NCI-H1694 treated with DMSO at 0.1 percent for 48 hours (cell line): Measurements from ENCODE around the gene HERPUD1.

Source experiments
- DNase-seq: peaks from one replicate; lab custom pipeline; 2025; lab: John Stamatoyannopoulos, UW

Gene HERPUD1

DNA sequence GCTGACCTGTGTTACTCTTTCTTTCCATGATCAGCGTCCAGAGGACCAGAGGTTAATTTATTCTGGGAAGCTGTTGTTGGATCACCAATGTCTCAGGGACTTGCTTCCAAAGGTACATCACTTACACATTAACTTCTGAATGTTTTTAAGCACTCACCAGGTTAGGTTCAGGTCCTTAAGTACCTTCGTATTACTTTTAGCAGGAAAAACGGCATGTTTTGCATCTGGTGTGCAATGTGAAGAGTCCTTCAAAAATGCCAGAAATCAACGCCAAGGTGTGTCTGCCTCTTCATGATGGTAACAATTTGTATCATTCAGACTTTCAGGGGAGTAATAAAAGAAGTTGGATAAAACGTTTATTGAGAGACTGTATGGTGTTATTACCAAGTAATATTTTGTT lies 3.3 kb downstream of the HERPUD1 start:
- no peak for DNase-seq

DNA sequence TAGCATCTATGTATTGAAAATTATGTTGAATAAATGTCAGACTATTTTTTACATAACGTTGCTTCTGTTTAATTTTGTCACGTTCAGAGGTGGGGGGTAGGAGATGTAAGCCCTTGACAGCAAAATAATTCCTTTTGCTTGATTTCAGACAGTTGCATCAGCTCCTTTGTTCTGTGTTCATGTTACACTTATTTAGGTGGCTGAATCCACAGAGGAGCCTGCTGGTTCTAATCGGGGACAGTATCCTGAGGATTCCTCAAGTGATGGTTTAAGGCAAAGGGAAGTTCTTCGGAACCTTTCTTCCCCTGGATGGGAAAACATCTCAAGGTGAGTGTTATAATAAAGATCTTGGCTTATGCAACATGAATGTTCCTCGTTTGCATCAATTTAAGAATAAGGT lies 4.5 kb downstream of the HERPUD1 start:
- no peak for DNase-seq

DNA sequence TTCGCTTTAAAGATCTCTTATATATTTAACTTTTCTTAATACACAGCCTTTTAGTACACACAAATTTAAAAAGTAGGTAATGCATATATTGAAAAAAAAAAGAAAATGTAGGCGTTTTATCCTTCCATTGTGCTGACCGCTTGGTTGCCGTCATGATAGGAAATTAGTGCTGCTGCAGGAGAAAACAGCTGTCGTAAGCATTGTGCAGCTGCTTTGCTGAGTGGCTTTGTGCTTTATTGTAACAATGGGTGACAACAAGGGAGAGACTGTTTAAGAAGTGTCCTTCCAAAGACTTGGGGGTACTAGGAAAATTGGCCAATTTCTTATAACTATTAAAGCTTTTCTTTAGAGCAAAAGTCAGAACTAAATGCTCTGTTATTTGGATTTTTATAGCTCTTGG lies 5.0 kb downstream of the HERPUD1 start:
- no peak for DNase-seq

DNA sequence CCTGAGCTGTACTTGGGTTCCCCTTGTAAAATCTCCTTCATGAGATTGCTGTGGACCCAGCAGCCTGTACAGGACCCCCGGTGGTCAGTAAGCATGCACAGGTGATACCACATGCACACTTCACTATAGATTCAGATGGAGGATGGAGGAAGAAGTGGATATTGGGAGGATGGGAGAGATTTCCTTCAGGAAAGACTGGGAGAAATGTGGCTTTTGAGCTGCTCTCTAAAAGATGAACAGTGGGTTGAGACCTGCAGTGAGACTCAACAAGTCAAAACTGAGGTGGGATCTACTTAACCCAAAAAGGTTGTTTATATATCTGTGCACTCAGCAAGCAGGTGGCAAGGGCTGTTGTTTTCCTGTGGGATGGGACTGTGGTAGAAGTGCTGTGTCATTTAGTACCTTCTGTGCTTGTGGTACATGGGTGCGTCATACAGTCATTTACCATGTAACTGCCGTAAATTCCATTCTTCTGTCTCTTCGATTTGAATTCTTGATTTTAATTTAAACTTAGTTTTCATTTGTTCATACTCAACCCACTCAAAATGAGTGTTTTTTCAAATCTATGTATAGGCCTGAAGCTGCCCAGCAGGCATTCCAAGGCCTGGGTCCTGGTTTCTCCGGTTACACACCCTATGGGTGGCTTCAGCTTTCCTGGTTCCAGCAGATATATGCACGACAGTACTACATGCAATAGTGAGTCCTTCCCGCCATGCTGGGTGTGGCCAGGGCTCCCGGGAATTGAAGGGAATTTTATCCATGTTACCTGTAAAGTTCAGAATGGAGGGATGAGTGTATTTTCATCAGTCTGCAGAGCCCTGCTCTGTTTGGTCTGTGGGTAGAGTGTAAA lies 6.9 kb downstream of the HERPUD1 start:
- DNase-seq = no peak

DNA sequence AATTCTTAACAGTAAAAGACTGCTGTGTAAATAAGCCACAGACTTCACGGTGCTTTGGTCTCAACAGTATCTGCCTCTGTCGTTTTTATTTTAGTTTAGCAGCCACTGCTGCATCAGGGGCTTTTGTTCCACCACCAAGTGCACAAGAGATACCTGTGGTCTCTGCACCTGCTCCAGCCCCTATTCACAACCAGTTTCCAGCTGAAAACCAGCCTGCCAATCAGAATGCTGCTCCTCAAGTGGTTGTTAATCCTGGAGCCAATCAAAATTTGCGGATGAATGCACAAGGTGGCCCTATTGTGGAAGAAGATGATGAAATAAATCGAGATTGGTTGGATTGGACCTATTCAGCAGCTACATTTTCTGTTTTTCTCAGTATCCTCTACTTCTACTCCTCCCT lies 7.9 kb downstream of the HERPUD1 start:
- DNase-seq = no peak

DNA sequence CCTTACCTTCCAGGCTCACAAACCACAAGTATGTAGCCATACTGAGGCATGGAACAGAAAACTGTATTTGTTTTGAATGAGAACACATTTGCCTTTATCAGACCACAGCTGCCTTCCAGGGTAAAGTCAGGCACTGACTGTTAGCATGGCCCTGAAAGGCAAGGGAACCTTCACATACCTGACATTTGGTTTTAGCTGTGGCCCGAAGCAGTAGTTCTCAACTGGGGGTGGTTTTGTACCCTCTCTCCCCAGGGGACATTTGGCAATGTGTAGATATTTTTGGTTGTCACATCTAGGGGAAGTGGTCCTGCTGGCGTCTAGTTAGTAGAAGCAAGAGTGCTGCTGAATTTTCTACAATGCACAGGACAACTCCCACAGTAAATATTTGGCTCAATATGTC lies 9.2 kb downstream of the HERPUD1 start:
- no peak for DNase-seq

DNA sequence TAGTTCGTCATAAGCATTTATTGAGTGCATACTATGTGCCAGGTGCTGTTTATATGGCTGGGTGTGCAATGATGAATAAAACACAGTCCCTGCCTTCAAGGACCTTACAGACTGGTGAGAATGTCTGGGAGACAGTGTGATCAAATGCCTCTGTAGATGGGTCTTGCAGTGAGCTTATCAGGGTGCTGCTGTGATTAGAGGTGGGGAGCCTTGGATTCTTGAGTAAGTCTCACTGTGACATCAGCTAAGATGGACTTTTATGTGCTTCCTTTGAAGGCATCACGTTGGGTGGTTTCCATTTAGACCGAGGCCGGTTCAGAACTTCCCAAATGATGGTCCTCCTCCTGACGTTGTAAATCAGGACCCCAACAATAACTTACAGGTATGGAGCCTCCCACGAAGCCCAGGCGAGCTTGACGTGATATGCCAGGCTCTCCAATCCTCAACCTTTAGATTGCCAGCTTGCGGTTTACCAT lies 10.0 kb downstream of the HERPUD1 start:
- DNase-seq = no peak

DNA sequence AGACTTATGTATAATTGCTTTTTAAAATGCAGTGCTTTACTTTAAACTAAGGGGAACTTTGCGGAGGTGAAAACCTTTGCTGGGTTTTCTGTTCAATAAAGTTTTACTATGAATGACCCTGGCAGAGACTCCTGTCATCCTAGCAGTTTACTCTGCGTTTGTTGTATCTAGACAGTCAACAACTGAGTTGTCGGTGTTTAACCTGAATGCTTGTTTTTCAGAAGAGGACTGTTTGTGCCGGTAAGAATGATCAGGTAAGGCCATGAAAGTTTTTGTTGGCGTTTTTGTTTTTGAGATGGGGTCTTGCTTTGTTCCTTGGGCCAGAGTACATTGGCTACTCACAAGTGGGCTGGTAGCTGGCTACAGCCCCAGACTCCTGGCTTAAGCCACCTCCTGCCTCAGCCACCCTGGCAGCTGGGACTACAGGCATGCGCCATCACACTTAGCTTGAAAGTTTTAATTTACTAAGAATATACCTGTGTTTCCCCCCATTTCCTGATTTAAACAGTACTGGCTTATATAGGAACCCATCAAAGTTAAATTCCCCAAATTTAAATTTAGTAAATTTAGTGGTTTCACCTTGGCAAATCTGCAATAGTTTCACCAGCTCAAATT lies 11.9 kb downstream of the HERPUD1 start:
- no peak for DNase-seq

DNA sequence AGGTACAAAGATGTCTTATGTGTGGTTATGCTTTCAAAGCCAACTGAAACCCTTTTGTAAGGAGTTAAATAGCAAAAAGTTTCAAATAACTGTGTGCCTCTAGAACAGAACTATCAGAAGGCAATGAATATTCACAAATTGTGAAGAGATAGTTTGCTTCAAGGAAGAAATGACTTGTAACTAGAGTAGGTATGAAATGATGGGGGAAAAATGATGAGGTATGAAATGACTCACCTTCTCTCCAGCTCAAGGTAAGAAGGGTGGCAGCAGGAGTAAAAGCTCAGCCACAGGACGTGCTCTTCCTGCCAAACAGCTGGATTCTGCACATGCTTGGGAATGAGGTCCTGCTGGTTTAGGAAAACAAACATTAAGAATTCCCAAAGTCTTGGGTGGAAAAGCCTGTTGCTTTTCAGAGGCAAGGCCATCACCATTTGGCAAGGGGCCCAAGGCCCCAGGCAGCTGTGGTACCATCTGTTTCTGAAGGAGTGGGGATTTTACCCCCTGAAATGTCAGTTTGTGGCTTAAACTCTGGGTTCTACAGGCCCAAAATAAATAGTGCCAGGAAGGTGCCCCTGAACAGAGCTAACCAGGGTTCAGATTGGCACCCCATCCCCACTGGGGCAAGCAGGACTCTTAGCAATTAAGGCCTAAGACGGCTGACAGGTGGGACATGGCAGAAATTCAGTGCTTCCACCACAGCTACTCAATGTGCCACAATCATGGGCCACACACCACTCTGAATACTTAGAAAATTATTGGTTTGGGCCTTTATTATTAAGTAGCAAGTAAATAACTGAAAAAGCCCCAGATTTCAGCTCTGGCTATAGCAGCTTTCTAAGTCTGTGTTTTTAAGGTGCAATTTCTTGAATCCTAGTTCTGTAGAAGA lies 13.3 kb downstream of the HERPUD1 start:
- no peak for DNase-seq

DNA sequence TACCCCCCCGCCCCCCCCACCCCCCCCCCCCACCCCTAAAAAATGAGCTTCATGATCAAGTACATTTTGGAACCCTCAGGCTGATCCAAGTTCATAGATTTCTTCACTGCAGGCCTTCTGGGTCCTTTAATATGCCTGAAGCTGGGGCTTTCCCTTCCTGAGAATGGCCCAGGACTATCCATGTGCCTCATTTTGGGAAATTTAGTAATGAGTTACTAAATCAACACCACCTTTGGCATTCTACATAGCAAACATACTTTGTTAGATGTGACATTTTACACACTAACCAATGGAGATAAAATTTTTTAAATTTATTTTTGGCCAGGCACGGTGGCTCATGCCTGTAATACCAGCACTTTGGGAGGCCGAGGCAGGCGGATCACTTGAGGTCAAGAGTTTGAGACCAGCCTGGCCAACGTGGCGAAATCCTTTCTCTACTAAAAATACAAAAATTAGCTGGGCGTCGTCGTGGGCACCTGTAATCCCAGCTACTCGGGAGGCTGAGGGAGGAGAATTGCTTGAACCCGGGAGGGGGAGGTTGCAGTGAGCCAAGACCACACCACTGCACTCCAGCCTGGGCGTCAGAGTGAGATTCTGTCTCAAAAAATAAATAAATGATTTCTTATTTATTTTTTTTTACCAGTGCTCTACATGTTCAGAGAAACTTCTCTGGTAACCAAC lies 14.0 kb downstream of the HERPUD1 start:
- no peak for DNase-seq

DNA sequence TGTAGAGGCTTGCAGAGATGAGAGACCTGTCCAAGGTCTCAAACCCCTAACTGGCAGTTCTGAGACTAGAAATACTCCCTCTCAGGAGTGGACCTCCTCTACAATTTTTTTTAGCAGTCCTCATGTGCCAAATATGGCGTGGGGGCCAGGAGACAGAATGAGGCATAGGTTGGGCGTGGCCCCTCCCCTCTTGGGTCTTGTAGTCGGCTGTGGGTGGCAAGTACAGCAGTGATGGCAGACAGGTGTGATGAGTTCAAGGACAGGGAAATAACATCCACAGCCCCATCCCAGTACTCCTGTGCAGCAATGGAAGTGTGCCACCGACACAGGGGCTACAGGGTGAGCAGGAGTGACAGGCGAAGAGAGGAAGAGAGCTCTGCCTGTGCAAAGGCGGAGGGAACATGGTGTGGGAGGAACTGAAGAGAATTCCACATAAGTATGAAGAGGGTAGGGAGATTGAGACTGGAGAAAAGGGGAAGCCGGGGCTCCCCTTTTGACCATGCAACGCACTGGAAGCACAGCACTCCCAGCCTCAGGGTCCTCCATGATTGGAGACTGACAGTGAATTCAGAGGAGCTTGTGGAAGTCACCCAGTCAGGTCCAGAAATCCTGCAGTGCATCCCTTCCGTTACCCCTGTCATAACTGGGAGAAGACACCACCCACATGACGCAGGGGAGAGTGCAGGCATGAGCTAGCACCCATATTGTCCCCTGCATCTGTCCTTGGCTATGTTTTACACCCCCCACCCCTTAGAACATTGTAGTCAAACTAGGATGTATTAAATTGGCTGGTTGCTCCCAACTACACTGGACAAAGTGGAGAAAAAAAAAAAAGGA lies 15.0 kb downstream of the HERPUD1 start:
- no peak for DNase-seq

DNA sequence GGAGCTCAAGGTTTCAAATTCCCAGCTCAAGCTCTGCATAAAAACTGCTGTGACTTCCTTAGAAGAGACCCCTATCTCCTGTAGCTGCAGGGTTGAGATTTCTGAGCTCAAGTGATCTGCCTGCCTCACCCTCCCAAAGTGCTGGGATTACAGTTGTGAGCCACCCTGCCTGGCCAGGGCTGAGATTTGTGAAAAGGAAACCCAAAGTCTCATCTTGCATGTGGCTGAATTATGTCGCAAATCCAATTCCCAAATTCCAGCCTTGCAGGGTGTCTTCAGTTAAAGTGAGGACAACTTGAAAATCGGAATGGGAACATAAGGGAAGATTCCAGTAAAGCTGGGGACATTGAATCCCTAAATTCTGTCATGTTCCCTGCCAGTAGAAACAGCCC lies 15.7 kb downstream of the HERPUD1 start:
- no peak for DNase-seq

DNA sequence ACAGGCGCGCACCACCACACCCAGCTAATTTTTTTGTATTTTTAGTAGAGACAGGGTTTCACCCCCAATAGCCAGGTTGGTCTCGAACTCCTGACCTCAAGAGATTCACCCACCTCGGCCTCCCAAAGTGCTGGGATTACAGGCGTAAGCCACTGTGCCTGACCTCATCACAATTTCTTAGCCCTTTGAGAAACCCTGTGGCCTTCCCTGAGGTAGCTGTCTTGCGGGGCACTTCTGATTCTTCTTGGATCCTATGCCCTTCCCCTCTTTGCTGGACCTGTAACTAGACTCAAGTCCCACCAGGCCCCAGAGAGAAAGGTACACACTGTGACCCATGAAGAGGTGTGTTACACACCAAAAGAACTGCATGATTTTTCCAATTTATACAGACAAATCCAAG lies 16.3 kb downstream of the HERPUD1 start:
- no peak for DNase-seq

DNA sequence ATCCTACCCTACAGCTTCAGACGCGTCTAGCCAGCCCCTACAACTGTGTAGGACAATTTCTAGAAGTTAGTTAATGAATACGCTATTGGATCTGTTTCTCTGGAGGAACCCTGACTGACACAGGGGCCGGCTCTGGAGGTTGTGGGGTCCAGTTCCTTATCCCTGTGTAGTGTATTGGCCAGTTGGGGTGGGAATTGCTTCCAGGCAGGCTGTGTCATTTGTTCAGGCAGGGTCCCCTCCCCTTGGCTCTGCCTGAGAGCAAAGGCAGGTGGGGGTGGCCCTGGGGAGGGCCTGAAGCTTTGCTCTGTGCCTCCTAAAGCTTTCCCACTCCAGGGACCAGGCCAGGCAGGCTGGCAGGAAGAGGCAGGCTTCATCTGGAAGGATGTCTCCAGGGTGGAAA lies 18.1 kb downstream of the HERPUD1 start:
- no peak for DNase-seq

DNA sequence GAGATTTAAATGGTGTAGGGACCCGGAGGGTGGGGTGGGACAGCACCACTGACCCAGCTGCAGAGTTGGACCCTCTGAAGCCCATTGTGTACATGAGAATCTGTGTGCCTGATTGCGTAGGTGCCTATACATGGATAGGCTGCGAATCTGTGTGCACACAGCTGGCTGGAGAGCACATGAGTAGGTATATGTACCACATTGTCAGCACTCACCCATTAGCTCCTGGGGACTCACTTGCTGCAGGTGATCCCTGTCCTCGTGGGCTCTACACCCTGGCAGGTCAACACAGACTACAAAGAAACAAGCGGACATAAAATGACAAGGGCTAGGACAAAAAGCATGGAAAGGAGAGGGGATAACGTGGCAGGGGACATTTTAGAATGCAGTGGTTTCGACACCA lies 18.5 kb downstream of the HERPUD1 start:
- DNase-seq = no peak

DNA sequence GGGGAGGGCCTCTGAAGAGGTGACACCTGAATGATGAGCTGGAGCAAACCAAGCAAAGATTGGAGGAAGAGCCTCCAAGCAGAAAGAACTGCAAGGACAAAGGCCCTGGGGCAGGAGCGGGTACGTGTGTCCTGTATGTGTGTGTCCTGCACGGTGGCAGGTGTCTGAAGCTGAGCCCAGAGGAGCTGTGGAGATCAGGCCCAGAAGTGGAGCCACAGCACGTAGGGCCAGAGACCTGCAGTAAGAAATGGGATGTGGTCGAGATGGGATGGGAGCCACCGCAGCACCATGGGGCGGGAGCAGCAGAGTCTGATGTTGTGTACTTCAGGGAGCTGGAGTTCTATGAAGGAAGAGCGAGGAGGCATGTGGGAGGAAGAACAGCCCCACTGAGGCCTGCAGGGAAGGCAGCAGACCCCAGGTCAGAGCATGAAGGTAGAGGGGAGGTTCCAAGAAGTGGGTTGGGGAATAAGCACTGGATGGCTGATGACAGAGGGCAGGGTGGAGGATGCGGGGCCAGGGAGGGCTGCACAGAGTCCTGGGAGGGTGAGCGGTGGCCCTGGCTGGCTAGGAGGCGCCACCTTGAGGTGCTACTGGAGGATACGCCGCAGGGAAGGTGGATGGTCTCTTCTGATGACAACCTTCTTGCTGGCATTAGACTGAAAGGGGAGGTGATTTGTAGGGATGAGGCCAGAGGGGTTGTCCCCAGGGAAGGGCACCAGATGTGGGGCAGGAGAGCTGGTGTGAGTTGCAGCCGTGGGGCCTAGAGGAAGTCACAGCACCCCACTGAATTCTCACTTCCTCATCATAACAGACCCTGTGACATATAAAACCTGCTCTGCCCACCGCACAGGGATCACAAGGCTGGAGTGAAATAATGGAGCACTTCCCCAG lies 19.2 kb downstream of the HERPUD1 start:
- peak; percentile 25 for DNase-seq

DNA sequence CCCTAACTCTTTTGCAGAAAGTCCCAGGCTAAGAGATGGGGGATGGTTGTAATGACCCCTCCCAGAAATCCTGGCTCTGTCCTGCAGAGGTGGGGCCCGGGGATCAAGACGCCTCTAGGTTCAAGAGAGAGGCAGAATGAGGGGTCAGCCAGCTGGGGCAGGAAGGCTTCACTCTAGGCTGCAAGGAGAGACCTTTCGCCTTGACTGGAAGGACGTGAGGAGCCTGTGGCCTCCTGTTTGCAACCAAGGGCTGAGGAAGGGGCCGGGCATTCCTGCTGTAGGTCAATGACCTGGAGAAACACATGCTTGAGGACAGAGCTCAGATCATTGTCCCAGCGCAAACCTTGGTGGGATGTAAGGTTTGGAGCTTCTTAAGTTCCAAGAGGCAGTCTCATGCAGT lies 21.1 kb downstream of the HERPUD1 start:
- no peak for DNase-seq

DNA sequence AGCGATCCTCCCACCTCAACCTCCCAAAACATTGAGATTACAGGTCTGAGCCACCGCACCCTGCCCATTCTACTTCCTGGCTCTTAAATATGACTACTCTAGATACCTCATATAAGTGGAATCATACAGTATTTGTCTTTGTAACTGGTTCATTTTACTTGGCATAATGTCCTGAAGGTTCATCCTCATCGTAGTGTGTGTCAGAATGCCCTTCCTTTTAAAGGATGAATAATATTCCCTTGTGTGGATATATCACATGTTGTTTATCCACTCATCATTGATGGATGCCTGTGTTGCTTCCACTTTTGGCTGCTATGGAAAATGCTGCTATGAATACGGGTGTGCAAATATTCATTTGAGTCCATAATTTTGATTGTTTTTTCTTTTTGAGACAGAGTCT lies 24.1 kb downstream of the HERPUD1 start:
- DNase-seq = no peak

DNA sequence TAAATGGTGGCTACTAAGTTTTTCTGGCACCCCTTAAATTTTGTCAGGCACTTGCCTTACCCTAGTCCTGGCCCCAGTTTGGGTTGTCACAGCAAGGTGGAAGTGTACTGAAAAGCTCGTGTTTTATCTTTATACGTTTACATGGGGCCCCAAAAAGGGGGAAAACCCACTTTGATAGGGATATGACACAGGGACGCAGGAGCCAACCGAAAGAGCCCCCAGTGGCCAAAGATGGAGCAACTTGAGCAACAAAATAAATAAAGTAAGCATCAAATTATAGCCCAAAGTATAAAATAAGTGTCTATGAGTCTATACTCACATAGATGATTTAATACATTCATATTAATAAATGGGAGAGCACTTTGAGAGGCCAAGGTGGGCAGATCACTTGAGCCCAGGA lies 24.8 kb downstream of the HERPUD1 start:
- DNase-seq = no peak

DNA sequence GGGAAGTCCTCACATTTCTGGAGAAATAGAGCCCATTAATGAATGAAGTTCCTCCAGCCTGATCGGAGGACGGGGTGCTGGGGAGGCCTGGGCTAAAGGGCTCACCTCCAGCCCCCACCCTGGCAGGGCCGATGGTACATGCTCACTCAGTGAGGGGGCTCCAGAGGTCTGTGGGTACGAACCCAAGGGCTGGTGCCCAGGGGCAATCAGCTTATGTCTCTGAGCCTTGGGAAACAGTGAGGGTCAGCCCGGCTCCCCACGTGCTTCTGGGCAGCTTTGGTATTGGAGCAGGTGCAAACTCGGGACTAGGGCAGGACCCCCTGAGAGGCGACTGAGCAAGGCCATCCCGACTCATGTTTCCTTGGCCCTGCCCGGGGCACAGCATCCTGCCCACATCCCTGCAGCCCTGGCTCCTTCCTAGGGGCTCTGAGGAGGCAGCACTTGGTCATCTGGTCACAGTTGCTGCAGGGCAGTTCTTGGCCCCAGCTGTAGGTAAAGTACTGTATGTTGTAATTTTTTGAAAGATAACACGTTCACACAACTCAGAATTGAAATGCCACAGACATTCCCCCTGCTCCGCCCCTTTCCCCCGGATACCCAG lies 28.8 kb downstream of the HERPUD1 start:
- no peak for DNase-seq
